Measurements from ENCODE around the gene CDHR2. TPM values are rescaled to one million over a fixed set of nuclear protein-coding genes. Genes with fewer than 3 reads are reported as not detected.
"Not testable (repeated sequence)": the region's sequence is repeated elsewhere in the genome, so short reads cannot be mapped to it uniquely, and the experiment has no call there.

CDHR2 gene
- total RNA-seq, 2 donors from 2014 or later, result 0.33 to 0.40 TPM

GRCh38 chr5:176575488-176576422 lies 26.6 kb downstream of the CDHR2 start:
- no peak overlapping the region for H3K27ac Mint-ChIP-seq
- no peak for ATAC-seq

GRCh38 chr5:176577312-176578176 lies 28.4 kb downstream of the CDHR2 start:
- Mint-ChIP-seq H3K36me3 (no peaks in the 10 kb centered on the region), H3K27me3 (no peaks in the 10 kb centered on the region), H3K9me3 (no peaks in the 10 kb centered on the region), H3K27ac (no peak overlapping the region), H3K4me3 (no peak overlapping the region), H3K4me1 (ENCODE audit: low read depth in 2 of 2) (peaks cover 0 to 7% of the 10 kb centered on the region in 2 donors)
- no peak for ATAC-seq
- DNase-seq (ENCODE audit: low spot score), result no peak

More at GRCh38 chr5:176575488-176576422, 26.6 kb downstream of the CDHR2 start:
- DNase-seq (ENCODE audit: low spot score), result no peak
- H3K4me1 Mint-ChIP-seq (ENCODE audit: low read depth in 2 of 2), result peaks cover 0 to 7% of the 10 kb centered on the region in 2 donors
- no peaks in the 10 kb centered on the region for H3K36me3 Mint-ChIP-seq
- no peaks in the 10 kb centered on the region for H3K9me3 Mint-ChIP-seq
- no peak overlapping the region for H3K4me3 Mint-ChIP-seq
- H3K27me3 Mint-ChIP-seq, result no peaks in the 10 kb centered on the region

DNA sequence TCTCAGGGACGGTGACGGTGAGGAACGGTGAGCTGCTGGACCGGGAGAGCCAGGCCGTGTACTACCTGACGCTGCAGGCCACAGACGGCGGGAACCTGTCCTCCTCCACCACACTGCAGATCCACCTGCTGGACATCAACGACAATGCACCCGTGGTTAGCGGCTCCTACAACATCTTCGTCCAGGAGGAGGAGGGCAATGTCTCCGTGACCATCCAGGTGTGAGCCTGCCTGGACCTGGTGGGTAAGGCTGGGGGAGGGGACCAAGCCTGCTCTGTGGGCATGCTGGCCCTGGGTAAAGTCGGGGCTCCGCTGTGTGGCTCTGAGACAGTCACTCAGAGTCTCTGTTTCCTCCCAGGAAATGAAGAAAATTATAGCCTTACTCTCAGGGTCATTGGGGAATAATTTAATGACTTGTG lies 29.3 kb downstream of the CDHR2 start:
- DNase-seq (ENCODE audit: low spot score) (no peak), ATAC-seq (peak in 1 of 2 donors; percentile 26)
- H3K4me3 Mint-ChIP-seq, result no peak overlapping the region
- peaks cover 0 to 7% of the 10 kb centered on the region in 2 donors for H3K4me1 Mint-ChIP-seq (ENCODE audit: low read depth in 2 of 2)
- H3K9me3 Mint-ChIP-seq, result no peaks in the 10 kb centered on the region
- H3K27me3 Mint-ChIP-seq, result no peaks in the 10 kb centered on the region
- H3K27ac Mint-ChIP-seq, result no peak overlapping the region
- no peaks in the 10 kb centered on the region for H3K36me3 Mint-ChIP-seq

GRCh38 chr5:176579323-176579722 lies 30.2 kb downstream of the CDHR2 start:
- no peaks in the 10 kb centered on the region for H3K36me3 Mint-ChIP-seq
- no peaks in the 10 kb centered on the region for H3K9me3 Mint-ChIP-seq
- no peak overlapping the region for H3K27ac Mint-ChIP-seq
- H3K27me3 Mint-ChIP-seq, result no peaks in the 10 kb centered on the region
- no peak overlapping the region for H3K4me3 Mint-ChIP-seq
- ATAC-seq, result no peak
- no peak for DNase-seq (ENCODE audit: low spot score)
- H3K4me1 Mint-ChIP-seq (ENCODE audit: low read depth in 2 of 2), result peaks cover 0 to 2% of the 10 kb centered on the region in 2 donors

DNA sequence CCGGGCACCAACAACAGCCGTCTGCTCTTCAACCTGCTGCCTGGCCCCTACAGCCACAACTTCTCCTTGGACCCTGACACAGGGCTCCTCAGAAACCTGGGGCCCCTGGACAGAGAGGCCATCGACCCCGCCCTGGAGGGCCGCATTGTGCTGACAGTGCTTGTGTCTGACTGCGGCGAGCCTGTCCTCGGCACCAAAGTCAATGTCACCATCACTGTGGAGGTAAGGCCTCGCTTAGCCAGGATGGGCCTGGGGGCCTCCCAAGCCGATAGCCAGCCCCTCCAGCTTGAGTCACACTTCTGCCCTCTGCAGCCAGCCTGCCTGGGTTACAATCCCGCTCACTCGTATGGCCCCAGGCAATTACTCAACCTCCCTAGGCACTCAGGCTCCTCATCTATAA lies 32.2 kb downstream of the CDHR2 start:
- Mint-ChIP-seq H3K27ac (no peak overlapping the region), H3K9me3 (no peaks in the 10 kb centered on the region), H3K4me1 (ENCODE audit: low read depth in 2 of 2) (peaks cover 0 to 2% of the 10 kb centered on the region in 2 donors), H3K36me3 (no peaks in the 10 kb centered on the region), H3K27me3 (no peaks in the 10 kb centered on the region), H3K4me3 (no peak overlapping the region)
- ATAC-seq, result no peak
- no peak for DNase-seq (ENCODE audit: low spot score)

DNA sequence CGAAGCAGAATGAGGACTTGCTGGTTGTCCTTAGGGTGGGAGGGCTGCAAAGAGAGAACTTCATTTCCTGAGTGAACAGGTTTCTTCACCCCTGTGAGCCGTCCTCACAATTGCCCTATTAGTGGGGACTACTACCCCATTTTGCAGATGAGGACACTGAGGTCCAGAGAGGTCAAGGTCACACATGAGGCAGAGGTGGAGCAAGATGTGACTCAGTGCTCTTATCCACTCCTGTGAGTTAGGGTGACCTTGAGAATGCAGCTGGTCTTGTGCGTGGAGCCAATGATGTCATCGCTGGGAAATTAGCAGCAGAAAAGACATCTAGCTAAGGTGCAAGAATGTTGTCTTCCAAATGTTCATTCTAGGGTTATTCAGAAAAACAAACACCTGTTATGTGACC lies 33.9 kb downstream of the CDHR2 start:
- Mint-ChIP-seq H3K27ac (no peak overlapping the region), H3K9me3 (no peaks in the 10 kb centered on the region), H3K27me3 (no peaks in the 10 kb centered on the region), H3K36me3 (no peaks in the 10 kb centered on the region), H3K4me3 (no peak overlapping the region), H3K4me1 (ENCODE audit: low read depth in 2 of 2) (peaks cover 0 to 2% of the 10 kb centered on the region in 2 donors)
- DNase-seq (ENCODE audit: low spot score), result no peak
- ATAC-seq, result no peak

DNA sequence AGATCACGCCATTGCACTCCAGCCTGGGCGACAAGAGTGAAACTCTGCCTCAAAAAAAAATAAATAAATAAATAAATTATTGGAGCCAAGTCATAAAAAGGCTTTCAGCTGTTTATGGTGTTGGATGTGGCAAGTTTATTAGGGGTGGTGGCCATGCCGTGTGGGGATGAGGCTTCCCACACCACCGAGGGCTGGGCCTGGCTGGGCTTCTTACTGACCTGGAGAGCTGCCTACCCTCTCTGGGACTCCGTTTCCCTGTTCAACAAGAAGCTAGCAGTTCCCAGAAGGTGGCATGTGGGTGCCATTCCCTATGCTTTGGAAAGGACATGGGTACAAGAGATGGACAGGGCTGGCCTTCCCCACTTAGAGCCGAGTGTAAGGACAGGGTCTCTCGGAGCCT lies 38.3 kb downstream of the CDHR2 start:
- DNase-seq (ENCODE audit: low spot score) (no peak), ATAC-seq (no peak)
- Mint-ChIP-seq H3K27me3 (no peaks in the 10 kb centered on the region), H3K4me1 (ENCODE audit: low read depth in 2 of 2) (peaks cover 0 to 4% of the 10 kb centered on the region in 2 donors), H3K36me3 (no peaks in the 10 kb centered on the region), H3K27ac (no peak overlapping the region), H3K4me3 (no peak overlapping the region), H3K9me3 (no peaks in the 10 kb centered on the region)

DNA sequence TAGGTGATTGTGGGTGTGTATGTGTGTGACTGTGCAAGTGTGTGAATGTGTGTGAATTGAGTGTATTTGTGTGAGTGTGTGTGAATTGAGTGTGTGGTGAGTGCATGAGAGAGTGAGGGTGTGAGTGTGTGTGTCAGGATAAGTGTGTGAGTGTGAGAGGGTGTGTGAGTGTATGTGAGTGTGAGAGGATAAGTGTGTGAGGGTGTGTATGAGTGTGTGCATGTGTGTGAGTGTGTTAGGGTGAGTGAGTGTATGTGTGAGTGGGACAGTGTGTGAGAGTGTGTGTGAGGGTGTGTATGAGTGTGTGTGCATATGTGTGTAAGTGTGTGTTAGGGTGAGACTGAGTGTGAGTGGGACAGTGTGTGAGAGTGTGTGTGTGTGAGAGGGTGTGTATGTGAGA lies 39.2 kb downstream of the CDHR2 start:
- H3K4me3 Mint-ChIP-seq, result no peak overlapping the region
- H3K4me1 Mint-ChIP-seq (ENCODE audit: low read depth in 2 of 2), result peaks cover 0 to 4% of the 10 kb centered on the region in 2 donors
- no peak for DNase-seq (ENCODE audit: low spot score)
- no peaks in the 10 kb centered on the region for H3K9me3 Mint-ChIP-seq
- H3K27me3 Mint-ChIP-seq, result no peaks in the 10 kb centered on the region
- H3K27ac Mint-ChIP-seq, result no peak overlapping the region
- no peak for ATAC-seq
- no peaks in the 10 kb centered on the region for H3K36me3 Mint-ChIP-seq

DNA sequence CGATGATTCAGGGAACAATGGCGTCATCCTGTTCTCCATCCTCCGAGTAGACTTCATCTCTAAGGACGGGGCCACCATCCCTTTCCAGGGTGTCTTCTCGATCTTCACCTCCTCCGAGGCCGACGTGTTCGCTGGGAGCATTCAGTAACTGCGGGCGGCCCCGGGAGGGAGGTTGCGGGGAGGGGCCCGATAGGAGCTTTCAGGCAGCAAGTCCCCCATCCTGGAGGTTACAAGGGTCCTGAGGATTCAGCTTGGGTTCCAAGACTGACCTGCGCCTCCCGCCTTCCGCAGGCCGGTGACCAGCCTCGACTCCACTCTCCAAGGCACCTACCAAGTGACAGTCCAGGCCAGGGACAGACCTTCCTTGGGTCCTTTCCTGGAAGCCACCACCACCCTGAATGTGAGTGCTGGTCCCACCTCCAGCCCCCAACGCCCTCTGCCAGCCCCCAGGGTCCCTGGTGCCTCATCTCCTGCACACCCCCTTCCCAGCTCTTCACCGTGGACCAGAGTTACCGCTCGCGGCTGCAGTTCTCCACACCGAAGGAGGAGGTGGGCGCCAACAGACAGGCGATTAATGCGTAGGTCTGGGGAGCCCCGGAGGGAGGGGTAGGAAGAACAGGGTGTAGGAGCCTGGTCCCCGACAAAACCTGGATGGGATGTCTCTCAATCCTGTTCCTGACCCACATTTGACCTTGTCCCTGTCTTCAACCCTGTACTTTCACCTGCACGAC lies 40.1 kb downstream of the CDHR2 start:
- Mint-ChIP-seq H3K4me3 (no peak overlapping the region), H3K27ac (no peak overlapping the region), H3K9me3 (no peaks in the 10 kb centered on the region), H3K27me3 (no peaks in the 10 kb centered on the region), H3K36me3 (no peaks in the 10 kb centered on the region), H3K4me1 (ENCODE audit: low read depth in 2 of 2) (peaks cover 0 to 4% of the 10 kb centered on the region in 2 donors)
- ATAC-seq (no peak), DNase-seq (ENCODE audit: low spot score) (no peak)

DNA sequence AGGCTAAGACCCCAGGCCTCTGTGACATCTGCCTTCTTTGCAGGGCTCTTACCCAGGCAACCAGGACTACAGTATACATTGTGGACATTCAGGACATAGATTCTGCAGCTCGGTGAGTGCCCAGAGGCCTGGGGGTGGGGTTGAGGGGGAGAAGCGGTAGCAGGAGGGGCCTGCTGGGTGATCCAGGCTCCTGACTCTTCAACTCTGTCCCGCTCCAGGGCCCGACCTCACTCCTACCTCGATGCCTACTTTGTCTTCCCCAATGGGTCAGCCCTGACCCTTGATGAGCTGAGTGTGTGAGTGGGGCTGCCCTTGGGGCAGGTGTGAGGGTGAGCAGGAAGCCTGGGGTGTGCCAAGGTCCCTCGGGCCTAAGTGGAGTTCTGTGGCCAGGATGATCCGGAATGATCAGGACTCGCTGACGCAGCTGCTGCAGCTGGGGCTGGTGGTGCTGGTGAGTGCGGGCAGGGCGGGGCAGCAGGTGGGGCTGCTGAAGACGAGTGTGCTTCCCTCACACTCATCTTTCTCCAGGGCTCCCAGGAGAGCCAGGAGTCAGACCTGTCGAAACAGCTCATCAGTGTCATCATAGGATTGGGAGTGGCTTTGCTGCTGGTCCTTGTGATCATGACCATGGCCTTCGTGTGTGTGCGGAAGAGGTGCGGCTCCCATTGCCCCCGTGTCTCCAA lies 41.0 kb downstream of the CDHR2 start:
- Mint-ChIP-seq H3K4me1 (ENCODE audit: low read depth in 2 of 2) (peaks cover 0 to 4% of the 10 kb centered on the region in 2 donors), H3K27me3 (no peaks in the 10 kb centered on the region), H3K4me3 (no peak overlapping the region), H3K36me3 (no peaks in the 10 kb centered on the region), H3K9me3 (no peaks in the 10 kb centered on the region), H3K27ac (no peak overlapping the region)
- ATAC-seq (no peak), DNase-seq (ENCODE audit: low spot score) (no peak)

DNA sequence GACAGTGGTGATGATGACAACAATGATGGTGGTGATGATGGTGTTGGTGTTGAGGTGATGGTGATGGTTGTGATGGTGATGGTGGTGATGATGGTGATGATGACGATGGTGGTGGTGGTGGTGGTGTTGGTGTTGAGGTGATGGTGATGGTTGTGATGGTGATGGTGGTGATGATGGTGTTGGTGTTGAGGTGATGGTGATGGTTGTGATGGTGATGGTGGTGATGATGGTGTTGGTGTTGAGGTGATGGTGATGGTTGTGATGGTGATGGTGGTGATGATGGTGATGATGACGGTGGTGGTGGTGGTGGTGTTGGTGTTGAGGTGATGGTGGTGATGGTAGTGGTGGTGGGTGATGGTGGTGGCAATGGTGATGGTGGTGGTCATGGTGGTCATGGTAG lies 42.5 kb downstream of the CDHR2 start:
- not testable (repeated sequence) for ATAC-seq, H3K27me3 Mint-ChIP-seq

GRCh38 chr5:176592573-176592972 lies 43.4 kb downstream of the CDHR2 start:
- Mint-ChIP-seq H3K4me1 (ENCODE audit: low read depth in 2 of 2) (peaks cover 5 to 9% of the 10 kb centered on the region in 2 donors), H3K9me3 (no peaks in the 10 kb centered on the region), H3K27me3 (no peaks in the 10 kb centered on the region), H3K27ac (no peak overlapping the region), H3K4me3 (no peak overlapping the region), H3K36me3 (no peaks in the 10 kb centered on the region)
- ATAC-seq (no peak), DNase-seq (ENCODE audit: low spot score) (no peak)

More for the DNA sequence above, 42.5 kb downstream of the CDHR2 start:
- DNase-seq (ENCODE audit: low spot score); H3K4me3 Mint-ChIP-seq; H3K36me3 Mint-ChIP-seq; H3K9me3 Mint-ChIP-seq; H3K4me1 Mint-ChIP-seq (ENCODE audit: low read depth in 2 of 2); H3K27ac Mint-ChIP-seq: not testable (repeated sequence)

GRCh38 chr5:176593273-176593869 lies 44.2 kb downstream of the CDHR2 start:
- H3K27ac Mint-ChIP-seq, result no peak overlapping the region
- H3K27me3 Mint-ChIP-seq, result no peaks in the 10 kb centered on the region
- H3K9me3 Mint-ChIP-seq, result no peaks in the 10 kb centered on the region
- no peak overlapping the region for H3K4me3 Mint-ChIP-seq
- peaks cover 5 to 7% of the 10 kb centered on the region in 2 donors for H3K4me1 Mint-ChIP-seq (ENCODE audit: low read depth in 2 of 2)
- ATAC-seq (no peak), DNase-seq (ENCODE audit: low spot score) (no peak)
- no peaks in the 10 kb centered on the region for H3K36me3 Mint-ChIP-seq
